HL-60/S4 treated with retinoic acid at 250 ng/mL for 4 days and 3 days (cell line): ENCODE data around the gene FGF22.

Experiments used
- in situ Hi-C: fragments of 300-500 bp; cut with MboI; formaldehyde crosslinking; loops from 2 replicates; pipeline ENCODE4 v1.7.0; 2022; ENCODE audit warnings: low sequenced_read_pairs

The FGF22 gene

GRCh38 chr19:658059-658839, 18.6 kb downstream of the FGF22 start:
- in situ Hi-C loops = no loop called here

GRCh38 chr19:658916-659839, 19.5 kb downstream of the FGF22 start:
- in situ Hi-C loops = no loop called here

- in situ Hi-C loops = loop anchor here (10.0 kb wide), 1 partner anchor 74 kb away; no protein-coding TSS in a partner anchor
Observed at GRCh38 chr19:660793-661426, 21.2 kb downstream of the FGF22 start.

GRCh38 chr19:661427-662196, 21.9 kb downstream of the FGF22 start:
- in situ Hi-C loops = loop anchor here (10.0 kb wide), 1 partner anchor 73 kb away; no protein-coding TSS in a partner anchor

GRCh38 chr19:662207-662961, 22.7 kb downstream of the FGF22 start:
- in situ Hi-C loops = loop anchor here (10.0 kb wide), 1 partner anchor 72 kb away; no protein-coding TSS in a partner anchor

GRCh38 chr19:662962-663681, 23.4 kb downstream of the FGF22 start, which contains the start of gene RNF126:
Gene RNF126 (minus strand): TSS chr19:663214. CDS start chr19:663121, 93 bp downstream.
- in situ Hi-C loops = loop anchor here (10.0 kb wide), 1 partner anchor 72 kb away; no protein-coding TSS in a partner anchor

- in situ Hi-C loops = loop anchor here (10.0 kb wide), 1 partner anchor 71 kb away; no protein-coding TSS in a partner anchor
Observed at GRCh38 chr19:663682-664117, 24.0 kb downstream of the FGF22 start.

- in situ Hi-C loops = loop anchor here (10.0 kb wide), 1 partner anchor 70 kb away; no protein-coding TSS in a partner anchor
Observed at GRCh38 chr19:664913-665443, 25.3 kb downstream of the FGF22 start.

GRCh38 chr19:666985-667573, 27.4 kb downstream of the FGF22 start:
- in situ Hi-C loops = loop anchor here (10.0 kb wide), 1 partner anchor 68 kb away; no protein-coding TSS in a partner anchor

- in situ Hi-C loops = loop anchor here (10.0 kb wide), 1 partner anchor 66 kb away; no protein-coding TSS in a partner anchor
Observed at GRCh38 chr19:668675-669434, 29.2 kb downstream of the FGF22 start.

- in situ Hi-C loops = no loop called here
Observed at GRCh38 chr19:670609-671075, 31.0 kb downstream of the FGF22 start.

- in situ Hi-C loops = no loop called here
Observed at GRCh38 chr19:674282-675151, 34.8 kb downstream of the FGF22 start.

GRCh38 chr19:676007-676338, 36.3 kb downstream of the FGF22 start:
- in situ Hi-C loops = no loop called here

- in situ Hi-C loops = no loop called here
Observed at GRCh38 chr19:676339-677105, 36.8 kb downstream of the FGF22 start, which contains the start of gene FSTL3. Gene FSTL3 (plus strand): TSS chr19:676392. CDS start chr19:676424, 32 bp downstream.

- in situ Hi-C loops = no loop called here
Observed at GRCh38 chr19:677201-677600, 37.5 kb downstream of the FGF22 start.
